NCI-H226 (cell line): ENCODE data around the gene MAPK4.
"Not testable (repeated sequence)": the region's sequence is repeated elsewhere in the genome, so short reads cannot be mapped to it uniquely, and the experiment has no call there.

ENCODE experiments used
- DNase-seq: peaks from one replicate; pipeline ENCODE4 v3.0.0-alpha.2; 2015

Gene MAPK4

GRCh38 chr18:50559752-50560680 lies at the start of gene MAPK4:
MAPK4 (plus strand) TSS chr18:50560087; CDS start chr18:50663959, 103,872 bp downstream.
- DNase-seq: no peak

GRCh38 chr18:50517277-50517676 lies 42.6 kb upstream of the MAPK4 start:
- not testable (repeated sequence) for DNase-seq

- DNase-seq: no peak
Measured at GRCh38 chr18:50518787-50519546, 40.9 kb upstream of the MAPK4 start.

GRCh38 chr18:50523165-50523564 lies 36.7 kb upstream of the MAPK4 start:
- DNase-seq: no peak

GRCh38 chr18:50527636-50528307 lies 32.1 kb upstream of the MAPK4 start:
- no peak for DNase-seq

GRCh38 chr18:50528806-50529205 lies 31.1 kb upstream of the MAPK4 start:
- DNase-seq: no peak

GRCh38 chr18:50533822-50534221 lies 26.1 kb upstream of the MAPK4 start:
- DNase-seq: not testable (repeated sequence)

- DNase-seq: not testable (repeated sequence)
Measured at GRCh38 chr18:50544476-50544875, 15.4 kb upstream of the MAPK4 start.

GRCh38 chr18:50545936-50546335 lies 14.0 kb upstream of the MAPK4 start:
- DNase-seq: no peak

GRCh38 chr18:50548160-50548559 lies 11.7 kb upstream of the MAPK4 start:
- no peak for DNase-seq

GRCh38 chr18:50551651-50552050 lies 8.2 kb upstream of the MAPK4 start:
- DNase-seq: not testable (repeated sequence)

GRCh38 chr18:50558157-50558556 lies 1.7 kb upstream of the MAPK4 start:
- no peak for DNase-seq

GRCh38 chr18:50558948-50559751 lies 737 bp upstream of the MAPK4 start:
- DNase-seq: no peak

- DNase-seq: no peak
Measured at GRCh38 chr18:50560681-50561629, 1.1 kb downstream of the MAPK4 start.

GRCh38 chr18:50562258-50562657 lies 2.4 kb downstream of the MAPK4 start:
- not testable (repeated sequence) for DNase-seq

GRCh38 chr18:50562686-50563085 lies 2.8 kb downstream of the MAPK4 start:
- no peak for DNase-seq

GRCh38 chr18:50563376-50563775 lies 3.5 kb downstream of the MAPK4 start:
- DNase-seq: no peak

- no peak for DNase-seq
Measured at GRCh38 chr18:50569930-50570329, 10.0 kb downstream of the MAPK4 start.

- DNase-seq: no peak
Measured at GRCh38 chr18:50571606-50572005, 11.7 kb downstream of the MAPK4 start.

GRCh38 chr18:50573196-50573595 lies 13.3 kb downstream of the MAPK4 start:
- not testable (repeated sequence) for DNase-seq

GRCh38 chr18:50573679-50574078 lies 13.8 kb downstream of the MAPK4 start:
- DNase-seq: no peak
